IMR-90 (cell line): ENCODE data around the gene WHRN. TPM values are rescaled to one million over a fixed set of nuclear protein-coding genes. Genes with fewer than 3 reads are reported as not detected.

Experiments
- ATAC-seq: fragments of 200-7000 bp; cut with Tn5 transposase; 2 replicates; pipeline ENCODE4 v1.9.1; 2020; ENCODE audit warnings: low read depth, mild to moderate bottlenecking, moderate library complexity
- BruUV-seq: library from RNA; stranded (reverse); fragments of 400-500 nt; replicated peaks from 2 replicates; lab custom pipeline; 2021; lab: Mats Ljungman, UMichigan
- CTCF ChIA-PET: fragments of 300-600 bp; formaldehyde crosslinking; extraction: SDS; loops from one replicate; lab custom pipeline; 2021; ENCODE audit warnings: antibody characterized with exemption; lab: Yijun Ruan, JAX
- POLR2A ChIA-PET: fragments of 300-600 bp; sonication (Branson Sonifier 250); formaldehyde crosslinking; loops from one replicate; lab custom pipeline; 2022; ENCODE audit warnings: antibody characterized with exemption; ENCODE audit not compliant: unreplicated experiment; lab: Charles Lee
- DNase-seq: peaks from one replicate; pipeline ENCODE4 v3.0.0; 2013
- H2AFZ ChIP-seq: replicated peaks from 2 replicates; pipeline ENCODE3; 2013; ENCODE audit warnings: low read length, mild to moderate bottlenecking; ENCODE audit not compliant: poor library complexity
- H2AK5ac ChIP-seq: 2 replicates; pipeline ENCODE4 v1.6.1; 2013; ENCODE audit warnings: low read depth, low read length, inconsistent platforms
- H2AK9ac ChIP-seq: replicated peaks from 2 replicates; pipeline ENCODE3; 2013; ENCODE audit warnings: mild to moderate bottlenecking, low read depth, low read length, moderate library complexity; ENCODE audit not compliant: poor library complexity
- H2BK120ac ChIP-seq: 2 replicates; pipeline ENCODE4 v1.6.1; 2013; ENCODE audit warnings: low read depth, low read length, inconsistent platforms
- H2BK15ac ChIP-seq: 3 replicates; pipeline ENCODE4 v1.6.1; 2013; ENCODE audit warnings: low read depth, low read length, inconsistent platforms
- H2BK20ac ChIP-seq: 2 replicates; pipeline ENCODE4 v1.6.1; 2013; ENCODE audit warnings: low read depth, mild to moderate bottlenecking, inconsistent platforms, low read length, moderate library complexity
- H2BK5ac ChIP-seq: 2 replicates; pipeline ENCODE4 v1.6.1; 2013; ENCODE audit warnings: mild to moderate bottlenecking, low read depth, low read length, inconsistent platforms; ENCODE audit not compliant: poor library complexity, severe bottlenecking
- H3K14ac ChIP-seq: replicated peaks from 2 replicates; pipeline ENCODE4 v1.6.1; 2013; ENCODE audit warnings: low read depth, low read length, inconsistent platforms
- H3K18ac ChIP-seq: 2 replicates; pipeline ENCODE4 v1.6.1; 2013; ENCODE audit warnings: low read depth, low read length, control low read depth
- H3K23ac ChIP-seq: 2 replicates; pipeline ENCODE4 v1.6.1; 2013; ENCODE audit warnings: low read depth, low read length, inconsistent platforms
- H3K27ac ChIP-seq: 2 replicates; pipeline ENCODE4 v1.5.1; 2013; ENCODE audit warnings: mild to moderate bottlenecking, control low read depth, low read length; ENCODE audit not compliant: insufficient read depth
- H3K27me3 ChIP-seq: 2 replicates; pipeline ENCODE4 v1.6.1; 2013; ENCODE audit warnings: low read length; ENCODE audit not compliant: control insufficient read depth, insufficient read depth
- H3K36me3 ChIP-seq: 2 replicates; pipeline ENCODE4 v1.6.1; 2013; ENCODE audit warnings: low read length, mixed read lengths; ENCODE audit not compliant: control insufficient read depth, insufficient read depth
- H3K4ac ChIP-seq: 2 replicates; pipeline ENCODE4 v1.6.1; 2013; ENCODE audit warnings: low read depth, low read length, inconsistent platforms
- H3K4me1 ChIP-seq: 2 replicates; pipeline ENCODE4 v1.6.1; 2013; ENCODE audit warnings: low read length, mixed read lengths; ENCODE audit not compliant: control insufficient read depth, insufficient read depth
- H3K4me2 ChIP-seq: 2 replicates; pipeline ENCODE4 v1.6.1; 2013; ENCODE audit warnings: low read depth, mild to moderate bottlenecking, control low read depth, low read length, moderate library complexity
- H3K4me3 ChIP-seq: 2 replicates; pipeline ENCODE4 v1.5.1; 2013; ENCODE audit warnings: low read depth, mild to moderate bottlenecking, control low read depth, low read length, moderate library complexity; ENCODE audit not compliant: insufficient read depth
- H3K56ac ChIP-seq: 2 replicates; pipeline ENCODE4 v1.6.1; 2013; ENCODE audit warnings: low read length, inconsistent platforms; ENCODE audit not compliant: insufficient read depth; ENCODE audit errors: extremely low read depth
- H3K79me1 ChIP-seq, 2 experiments: 2 replicates each; pipeline ENCODE4 v1.6.1; 2013; ENCODE audit warnings: low read length in 2 of 2, inconsistent platforms in 1 of 2, low read depth in 1 of 2
- H3K9ac ChIP-seq: 2 replicates; pipeline ENCODE4 v1.6.1; 2013; ENCODE audit warnings: low read depth, low read length, control low read depth
- H3K9me1 ChIP-seq: 2 replicates; pipeline ENCODE4 v1.6.1; 2013; ENCODE audit warnings: low read length, inconsistent platforms; ENCODE audit not compliant: insufficient read depth
- H3K9me3 ChIP-seq: 2 replicates; pipeline ENCODE4 v1.6.1; 2013; ENCODE audit warnings: low read length; ENCODE audit not compliant: control insufficient read depth, insufficient read depth
- H4K20me1 ChIP-seq: 2 replicates; pipeline ENCODE4 v1.6.1; 2013; ENCODE audit warnings: low read length, inconsistent platforms; ENCODE audit not compliant: insufficient read depth
- H4K5ac ChIP-seq: 2 replicates; pipeline ENCODE4 v1.6.1; 2013; ENCODE audit warnings: mild to moderate bottlenecking, low read depth, low read length, control low read depth
- H4K8ac ChIP-seq, 2 experiments: 2 replicates each; pipeline ENCODE4 v1.6.1; 2013; ENCODE audit warnings: low read depth in 2 of 2, low read length in 2 of 2, control low read depth in 1 of 2, inconsistent platforms in 1 of 2
- H4K91ac ChIP-seq: 2 replicates; pipeline ENCODE4 v1.6.1; 2013; ENCODE audit warnings: low read depth, low read length, inconsistent platforms; ENCODE audit not compliant: insufficient read depth
- BHLHE40 ChIP-seq: fragments of 150-350 bp; IDR thresholded peaks from 2 replicates; pipeline ENCODE4 v1.6.1; 2016; ENCODE audit warnings: mild to moderate bottlenecking, low read depth, low read length
- CHD1 ChIP-seq: IDR thresholded peaks from 2 replicates; pipeline ENCODE4 v1.6.1; 2012; ENCODE audit warnings: low read depth, low read length, improper control_type of control experiment
- FOS ChIP-seq: fragments of 150-350 bp; IDR thresholded peaks from 2 replicates; pipeline ENCODE4 v1.6.1; 2016; ENCODE audit warnings: low read depth, low read length
- POLR2A ChIP-seq: IDR thresholded peaks from 2 replicates; pipeline ENCODE4 v1.6.1; 2012; ENCODE audit warnings: mild to moderate bottlenecking, low read depth, low read length
- RCOR1 ChIP-seq: IDR thresholded peaks from 2 replicates; pipeline ENCODE4 v1.6.1; 2012; ENCODE audit warnings: mild to moderate bottlenecking, low read length, improper control_type of control experiment; ENCODE audit not compliant: insufficient replicate concordance
- RFX5 ChIP-seq: IDR thresholded peaks from 2 replicates; pipeline ENCODE4 v1.8.0; 2012; ENCODE audit warnings: low read depth, mild to moderate bottlenecking, low read length, moderate library complexity
- SMC3 ChIP-seq: fragments of 150-350 bp; IDR thresholded peaks from 2 replicates; pipeline ENCODE4 v1.6.1; 2016; ENCODE audit warnings: low read depth, mild to moderate bottlenecking, antibody characterized with exemption, low read length, moderate library complexity
- WGBS, 2 experiments: methylation state at CpG; one replicate each; pipeline versions ENCODE4 v1.1.5 to v1.1.7; 2013; ENCODE audit warnings: missing lambda C conversion rate in 2 of 2; ENCODE audit not compliant: insufficient read length in 1 of 2; ENCODE audit errors: extremely low coverage in 2 of 2; 5-methylcytosine and 5-hydroxymethylcytosine counted together
- dilution Hi-C: fragments of 300-500 bp; cut with HindIII; formaldehyde crosslinking; loops from one replicate; pipeline ENCODE4 v1.14.3; 2018; ENCODE audit warnings: low sequenced_read_pairs; ENCODE audit not compliant: unreplicated experiment
- in situ Hi-C: fragments of 300-500 bp; cut with MboI; formaldehyde crosslinking; loops from 3 replicates; pipeline ENCODE4 v1.14.3; 2019; ENCODE audit warnings: low sequenced_read_pairs, inconsistent platforms, mixed read lengths
- intact Hi-C: fragments of 100-400 bp; cut with micrococcal nuclease; formaldehyde crosslinking; loops from 2 replicates; pipeline ENCODE4 v1.10.0; 2022
- polyA plus RNA-seq, 3 experiments: library from polyadenylated mRNA; depleted of rRNA; stranded (reverse); fragments of >200 nt; gene quantifications; 2 replicates each; pipeline ENCODE4 v1.2.3, GENCODE V29; 2012; ENCODE audit warnings: low replicate concordance in 1 of 3
- total RNA-seq: library from RNA; depleted of rRNA; stranded (reverse); fragments of >200 nt; gene quantifications from 2 replicates; pipeline ENCODE4 v1.2.3, GENCODE V29; 2012
- TF ChIP-seq, protein P1 (sequence below): conservative IDR thresholded peaks from 2 replicates; pipeline ENCODE4 v1.5.1; 2012; ENCODE audit warnings: mild to moderate bottlenecking, low read depth, low read length, improper control_type of control experiment

WHRN gene
- total and polyA plus RNA-seq, 2 of the 4 experiments (the other 2 are of a cell fraction), result 0.18 to 2.6 TPM

- peaks cover 21 to 73% of the 10 kb centered on the region in 2 experiments for H3K79me1 ChIP-seq
- no peaks in the 10 kb centered on the region for H3K9me3 ChIP-seq
- H4K91ac ChIP-seq, result no peak overlapping the region
- H3K14ac ChIP-seq, result no peak overlapping the region
- H2BK5ac ChIP-seq, result no peak overlapping the region
- H3K4me2 ChIP-seq, result no peak overlapping the region
- no peak overlapping the region for H3K56ac ChIP-seq
- no peaks in the 10 kb centered on the region for H3K27me3 ChIP-seq
- peaks cover 36% of the 10 kb centered on the region for H3K4me1 ChIP-seq
- H3K27ac ChIP-seq, result no peak overlapping the region
- no CpG with 5 or more reads among the region's 1 CpG for WGBS, 2 experiments
- in situ Hi-C loops, result no loop called here
- ChIA-PET POLR2A (no interaction called here), CTCF (no interaction called here)
- intact Hi-C loops, result no loop called here
- ATAC-seq (no peak), DNase-seq (no peak)
- H3K4ac ChIP-seq, result no peak overlapping the region
- peaks cover 17% of the 10 kb centered on the region for H3K9me1 ChIP-seq
- no TSS peak for BruUV-seq
- peaks cover 21% of the 10 kb centered on the region; the same call in 1 of the 2 replicates for H4K20me1 ChIP-seq
- H3K23ac ChIP-seq, result 0 out of 2 replicates have a peak overlapping the region, but pooled peaks have one; percentile 61
- no peak overlapping the region for H4K5ac ChIP-seq
- H3K9ac ChIP-seq, result no peak overlapping the region
- no peak overlapping the region for H3K18ac ChIP-seq
- no peak overlapping the region for H3K4me3 ChIP-seq
- no peak overlapping the region for H2BK15ac ChIP-seq
- dilution Hi-C loops, result no loop called here
- H3K36me3 ChIP-seq, result peaks cover 5% of the 10 kb centered on the region
- H2AK5ac ChIP-seq, result no peak overlapping the region
- TF ChIP-seq POLR2A (no peak), BHLHE40 (no peak), FOS (no peak), SMC3 (no peak), RCOR1 (no peak), CHD1 (no peak), RFX5 (no peak)
- TF ChIP-seq, protein P1, sequence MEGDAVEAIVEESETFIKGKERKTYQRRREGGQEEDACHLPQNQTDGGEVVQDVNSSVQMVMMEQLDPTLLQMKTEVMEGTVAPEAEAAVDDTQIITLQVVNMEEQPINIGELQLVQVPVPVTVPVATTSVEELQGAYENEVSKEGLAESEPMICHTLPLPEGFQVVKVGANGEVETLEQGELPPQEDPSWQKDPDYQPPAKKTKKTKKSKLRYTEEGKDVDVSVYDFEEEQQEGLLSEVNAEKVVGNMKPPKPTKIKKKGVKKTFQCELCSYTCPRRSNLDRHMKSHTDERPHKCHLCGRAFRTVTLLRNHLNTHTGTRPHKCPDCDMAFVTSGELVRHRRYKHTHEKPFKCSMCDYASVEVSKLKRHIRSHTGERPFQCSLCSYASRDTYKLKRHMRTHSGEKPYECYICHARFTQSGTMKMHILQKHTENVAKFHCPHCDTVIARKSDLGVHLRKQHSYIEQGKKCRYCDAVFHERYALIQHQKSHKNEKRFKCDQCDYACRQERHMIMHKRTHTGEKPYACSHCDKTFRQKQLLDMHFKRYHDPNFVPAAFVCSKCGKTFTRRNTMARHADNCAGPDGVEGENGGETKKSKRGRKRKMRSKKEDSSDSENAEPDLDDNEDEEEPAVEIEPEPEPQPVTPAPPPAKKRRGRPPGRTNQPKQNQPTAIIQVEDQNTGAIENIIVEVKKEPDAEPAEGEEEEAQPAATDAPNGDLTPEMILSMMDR, result no peak
- H2AFZ ChIP-seq, result no peak overlapping the region
- H2BK20ac ChIP-seq, result no peak overlapping the region
- no peak overlapping the region for H2BK120ac ChIP-seq
- H4K8ac ChIP-seq, result no peak overlapping the region
- no peak overlapping the region for H2AK9ac ChIP-seq
Observed at GRCh38 chr9:114384341-114384740, 120.9 kb downstream of the WHRN start.
